GM08714 (cell line): ENCODE results near the gene SLC25A34.

Source experiments
- H3K4me3 ChIP-seq: fragments of 200-500 bp; sonication (Bioruptor generic); 2 replicates; pipeline ENCODE4 v1.5.1; 2014; ENCODE audit warnings: mild to moderate bottlenecking, low read length, inconsistent platforms
- ZNF274 ChIP-seq: IDR thresholded peaks from 2 replicates; pipeline ENCODE4 v1.6.1; 2012; ENCODE audit warnings: mild to moderate bottlenecking, low read depth, low read length

Gene SLC25A34

GRCh38 chr1:15722836-15723532 is 13.1 kb upstream of the SLC25A34 start:
- H3K4me3 ChIP-seq, result no peak overlapping the region
- no peak for TF ChIP-seq ZNF274

DNA sequence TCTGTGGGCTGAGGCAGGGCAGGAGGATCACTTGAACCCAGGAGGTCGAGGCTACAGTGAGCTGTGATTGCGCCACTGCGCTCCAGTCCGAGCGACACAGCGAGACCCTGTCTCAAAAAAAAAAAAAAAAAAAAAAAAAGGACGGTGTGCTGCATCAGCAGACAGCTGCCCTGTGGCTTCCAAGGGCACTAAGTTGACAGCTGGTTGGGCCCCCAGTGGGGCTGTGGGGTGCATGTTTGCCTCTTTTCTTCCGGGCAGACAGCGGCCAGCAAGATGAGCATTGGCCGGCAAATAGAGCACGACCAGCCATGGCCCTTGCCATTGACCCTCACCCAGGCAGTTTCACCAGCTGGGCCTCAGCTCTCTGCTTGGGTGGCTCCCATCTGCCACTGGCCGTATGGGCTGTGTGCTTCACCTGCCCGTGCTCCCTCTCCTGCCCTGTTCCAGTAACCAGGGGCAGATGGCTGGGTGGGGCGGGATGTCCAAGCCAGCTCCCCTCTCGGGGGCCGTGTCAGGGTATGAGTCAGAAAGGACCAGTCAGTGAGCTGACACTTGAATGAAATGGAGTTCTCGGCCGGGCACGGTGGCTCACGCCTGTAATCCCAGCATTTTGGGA is 12.3 kb upstream of the SLC25A34 start:
- H3K4me3 ChIP-seq, result no peak overlapping the region
- TF ChIP-seq ZNF274, result no peak

DNA sequence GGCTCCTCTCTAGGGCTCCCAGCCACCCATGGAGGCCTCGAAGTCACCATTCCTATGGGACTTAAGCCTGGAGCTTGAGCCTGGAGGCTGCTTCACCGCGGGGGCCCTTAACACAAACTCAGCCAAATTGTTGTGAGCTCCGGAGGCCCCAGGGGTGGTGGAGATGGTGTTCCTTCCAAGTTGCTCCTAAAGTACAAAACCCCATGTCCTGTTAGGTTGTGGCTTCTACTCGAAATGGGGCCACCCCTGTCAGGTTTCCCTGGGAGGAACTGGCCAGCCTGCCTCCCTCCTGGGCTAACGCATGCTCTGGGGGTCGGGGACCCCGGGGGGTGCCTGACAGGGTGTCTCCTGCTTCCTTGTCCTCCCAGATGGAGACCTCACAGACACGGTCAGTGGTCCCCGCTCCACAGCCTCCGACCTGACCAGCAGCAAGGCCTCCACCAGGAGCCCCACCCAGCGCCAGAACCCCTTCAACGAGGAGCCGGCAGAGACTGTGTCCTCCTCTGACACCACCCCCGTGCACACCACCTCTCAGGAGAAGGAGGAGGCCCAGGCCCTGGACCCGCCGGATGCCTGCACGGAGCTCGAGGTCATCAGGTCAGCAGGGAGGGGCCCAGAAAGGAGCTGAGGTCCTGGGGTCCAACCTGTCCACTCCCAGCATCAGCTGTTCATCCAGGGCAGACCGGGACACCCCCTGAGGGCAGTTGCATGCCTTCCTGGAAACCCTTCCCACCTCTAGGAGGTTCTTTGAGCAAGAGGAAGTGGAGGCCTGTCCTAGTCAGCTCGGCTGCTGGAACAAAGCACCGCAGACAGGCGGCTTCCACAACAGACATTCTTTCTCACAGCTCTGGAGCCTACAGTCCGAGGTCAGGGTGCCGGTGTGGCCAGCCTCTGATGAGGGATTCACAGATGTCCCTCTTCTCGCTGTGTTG is 10.8 kb upstream of the SLC25A34 start:
- TF ChIP-seq ZNF274, result no peak
- no peak overlapping the region for H3K4me3 ChIP-seq

DNA sequence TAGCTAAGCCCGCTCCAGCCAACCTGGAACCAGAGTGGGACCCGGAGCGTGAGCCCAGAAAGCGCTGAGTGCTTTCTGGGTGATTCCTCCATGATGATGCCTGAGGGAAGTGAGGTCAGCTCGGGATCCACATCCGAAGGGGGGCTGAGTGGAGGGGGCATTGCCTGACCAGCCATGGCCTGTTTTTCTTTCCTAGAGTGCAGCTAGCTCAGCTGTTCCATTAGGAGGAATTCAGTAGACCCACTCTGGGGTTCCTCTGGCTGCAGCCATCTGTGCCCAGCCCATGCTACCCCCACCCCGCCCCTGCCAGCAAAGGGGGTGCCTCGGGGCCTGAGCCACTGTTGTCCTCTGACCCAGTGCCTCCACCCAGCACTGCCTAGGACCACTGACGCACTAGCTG is 9.6 kb upstream of the SLC25A34 start:
- TF ChIP-seq ZNF274, result no peak
- H3K4me3 ChIP-seq, result no peak overlapping the region

DNA sequence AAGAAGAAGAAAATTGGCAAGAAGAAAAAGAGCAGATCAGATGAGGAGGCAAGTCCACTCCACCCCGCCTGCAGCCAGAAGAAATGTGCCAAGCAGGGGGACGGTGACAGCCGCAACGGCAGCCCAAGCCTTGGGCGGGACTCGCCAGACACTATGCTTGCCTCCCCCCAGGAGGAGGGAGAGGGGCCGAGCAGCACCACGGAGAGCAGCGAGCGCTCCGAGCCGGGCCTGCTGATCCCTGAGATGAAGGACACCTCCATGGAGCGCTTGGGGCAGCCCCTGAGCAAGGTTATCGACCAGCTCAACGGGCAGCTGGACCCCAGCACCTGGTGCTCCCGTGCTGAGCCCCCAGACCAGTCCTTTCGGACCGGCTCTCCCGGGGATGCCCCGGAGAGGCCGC is 9.0 kb upstream of the SLC25A34 start:
- H3K4me3 ChIP-seq, result no peak overlapping the region
- TF ChIP-seq ZNF274, result no peak

DNA sequence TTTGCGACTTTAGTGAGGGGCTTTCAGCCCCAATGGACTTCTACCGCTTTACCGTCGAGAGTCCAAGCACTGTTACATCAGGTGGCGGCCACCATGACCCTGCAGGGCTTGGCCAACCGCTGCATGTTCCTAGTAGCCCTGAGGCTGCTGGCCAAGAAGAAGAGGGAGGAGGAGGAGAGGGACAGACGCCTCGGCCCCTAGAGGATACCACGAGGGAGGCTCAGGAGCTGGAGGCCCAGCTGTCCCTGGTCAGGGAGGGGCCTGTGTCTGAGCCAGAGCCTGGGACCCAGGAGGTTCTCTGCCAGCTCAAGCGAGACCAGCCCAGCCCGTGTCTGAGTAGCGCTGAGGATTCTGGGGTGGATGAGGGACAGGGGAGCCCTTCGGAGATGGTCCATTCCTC is 8.6 kb upstream of the SLC25A34 start:
- TF ChIP-seq ZNF274, result no peak
- no peak overlapping the region for H3K4me3 ChIP-seq

- TF ChIP-seq ZNF274, result no peak
- H3K4me3 ChIP-seq, result no peak overlapping the region
These were observed 8.1 kb upstream of the SLC25A34 start for GRCh38 chr1:15727866-15728534.

GRCh38 chr1:15728937-15729657 is 7.0 kb upstream of the SLC25A34 start:
- TF ChIP-seq ZNF274, result no peak

DNA sequence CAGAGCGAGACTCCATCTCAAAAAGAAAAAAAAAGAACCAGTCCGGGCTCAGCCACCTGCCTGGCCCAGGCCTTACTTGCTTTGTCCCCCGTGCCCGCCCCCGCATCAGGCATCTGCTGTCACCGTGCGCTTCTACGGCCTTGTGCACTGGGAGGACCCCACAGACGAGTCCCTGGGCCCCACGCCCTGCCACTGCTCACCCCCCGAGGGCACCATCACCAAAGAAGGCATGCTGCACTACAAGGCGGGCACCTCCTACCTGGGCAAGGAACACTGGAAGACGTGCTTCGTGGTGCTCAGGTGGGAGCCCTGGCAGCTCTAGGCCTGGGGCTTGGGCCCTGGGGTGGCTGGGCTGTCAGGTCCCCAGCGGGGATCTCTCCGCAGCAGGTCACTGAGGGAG is 5.6 kb upstream of the SLC25A34 start:
- no peak overlapping the region for H3K4me3 ChIP-seq
- no peak for TF ChIP-seq ZNF274

More at GRCh38 chr1:15728937-15729657, 7.0 kb upstream of the SLC25A34 start:
- no peak overlapping the region for H3K4me3 ChIP-seq

- no peak for TF ChIP-seq ZNF274
- no peak overlapping the region for H3K4me3 ChIP-seq
These were observed 5.1 kb upstream of the SLC25A34 start for GRCh38 chr1:15730936-15731335.

DNA sequence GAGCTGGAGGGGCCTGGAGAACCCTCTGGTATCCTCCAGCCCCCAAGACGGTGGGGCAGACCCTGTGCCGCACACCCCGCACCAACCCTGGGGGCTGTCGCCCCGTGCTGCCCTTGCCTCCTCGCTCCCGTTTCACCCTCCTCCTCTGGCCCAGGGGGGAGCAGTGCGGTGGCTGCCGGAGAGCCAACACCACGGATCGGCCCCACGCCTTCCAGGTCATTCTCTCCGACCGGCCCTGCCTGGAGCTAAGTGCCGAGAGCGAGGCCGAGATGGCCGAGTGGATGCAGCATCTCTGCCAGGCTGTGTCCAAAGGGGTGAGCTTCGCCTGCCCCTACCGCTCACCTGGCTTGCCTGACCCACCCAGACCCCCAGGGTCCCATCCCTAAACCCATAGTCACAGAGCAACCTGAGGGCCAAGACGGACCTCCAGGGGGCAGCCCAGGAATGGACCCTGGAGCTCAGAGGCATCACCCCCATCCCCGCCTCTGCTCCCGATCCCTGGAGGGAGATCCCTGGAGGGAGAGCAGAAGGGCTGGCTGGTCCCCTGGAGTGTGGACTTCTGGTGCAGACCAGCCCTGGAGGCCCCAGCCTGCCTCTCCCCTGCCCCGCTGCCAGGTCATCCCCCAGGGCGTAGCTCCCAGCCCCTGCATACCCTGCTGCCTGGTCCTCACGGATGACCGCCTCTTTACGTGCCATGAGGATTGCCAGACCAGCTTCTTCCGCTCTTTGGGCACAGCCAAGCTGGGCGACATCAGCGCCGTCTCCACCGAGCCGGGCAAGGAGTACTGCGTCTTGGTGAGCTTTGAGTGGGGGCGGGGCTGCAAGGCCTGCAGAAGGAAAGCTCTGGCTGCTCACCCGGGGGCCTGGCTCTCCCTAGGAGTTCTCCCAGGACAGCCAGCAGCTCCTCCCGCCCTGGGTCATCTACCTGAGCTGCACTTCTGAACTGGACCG is 4.0 kb upstream of the SLC25A34 start:
- TF ChIP-seq ZNF274, result no peak
- no peak overlapping the region for H3K4me3 ChIP-seq

- H3K4me3 ChIP-seq, result no peak overlapping the region
- no peak for TF ChIP-seq ZNF274
These were observed 3.4 kb upstream of the SLC25A34 start for GRCh38 chr1:15732686-15733081.
